Measurements from ENCODE around the gene PARP16. TPM values are rescaled to one million over a fixed set of nuclear protein-coding genes. Genes with fewer than 3 reads are reported as not detected.

Gene PARP16
- total RNA-seq, 1 experiment from 2014 or later, result 4.7 TPM

DNA sequence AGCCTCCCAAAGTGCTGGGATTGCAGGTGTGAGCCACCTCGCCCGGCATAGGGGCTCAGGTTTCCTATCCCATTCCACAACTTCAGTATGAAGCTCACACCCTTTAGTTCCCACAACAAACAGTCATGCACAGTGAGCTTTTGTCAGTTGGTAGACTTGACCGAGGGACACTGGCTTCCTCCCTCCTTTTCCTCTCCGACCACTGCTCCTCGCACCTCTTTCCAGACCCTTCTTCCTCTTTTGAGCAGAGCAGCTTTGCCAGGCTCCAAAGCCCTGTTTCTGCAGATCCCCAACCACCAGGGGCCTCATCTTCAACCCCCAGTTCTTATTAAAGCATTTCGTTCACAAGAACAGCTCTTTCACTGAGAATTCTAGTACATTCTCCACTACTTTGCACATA lies 62.7 kb downstream of the PARP16 start:
- Mint-ChIP-seq H3K9me3 (no peaks in the 10 kb centered on the region), H3K27ac (no peak overlapping the region), H3K4me3 (no peak overlapping the region), H3K27me3 (ENCODE audit: low read depth) (no peaks in the 10 kb centered on the region; the same call in 1 of the 2 replicates), H3K36me3 (no peaks in the 10 kb centered on the region), H3K4me1 (peaks cover 8% of the 10 kb centered on the region)
- ChIA-PET CTCF (interaction anchor here (0.6 to 1.0 kb wide), 3 partner anchors 12 to 558 kb away, joined by 3 to 6 read pairs (median 4); partner anchors contain the start of gene CILP), POLR2A (interaction anchor here (1.1 kb wide), 1 partner anchor 52 kb away, joined by 3 read pairs; no protein-coding TSS in a partner anchor)
- DNase-seq (ENCODE audit: low spot score) (no peak), ATAC-seq (no peak)
- TF ChIP-seq, protein P1, sequence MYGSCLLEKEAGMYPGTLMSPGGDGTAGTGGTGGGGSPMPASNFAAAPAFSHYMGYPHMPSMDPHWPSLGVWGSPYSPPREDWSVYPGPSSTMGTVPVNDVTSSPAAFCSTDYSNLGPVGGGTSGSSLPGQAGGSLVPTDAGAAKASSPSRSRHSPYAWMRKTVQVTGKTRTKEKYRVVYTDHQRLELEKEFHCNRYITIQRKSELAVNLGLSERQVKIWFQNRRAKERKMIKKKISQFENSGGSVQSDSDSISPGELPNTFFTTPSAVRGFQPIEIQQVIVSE (CRISPR knock-in tag; IDR thresholded peaks at IDR 0.05; ENCODE audit: borderline replicate concordance), result no peak
- TF ChIP-seq ATF3 (CRISPR knock-in tag; conservative IDR thresholded peaks at IDR 0.05) (no peak), TEAD4 (CRISPR knock-in tag; IDR thresholded peaks at IDR 0.05) (no peak), ZNF416 (CRISPR knock-in tag; IDR thresholded peaks at IDR 0.05) (no peak), NR1H2 (CRISPR knock-in tag; IDR thresholded peaks at IDR 0.05) (no peak), ZNF281 (CRISPR knock-in tag; IDR thresholded peaks at IDR 0.05) (no peak), GABPB1 (CRISPR knock-in tag; IDR thresholded peaks at IDR 0.05) (no peak), ELF4 (CRISPR knock-in tag; IDR thresholded peaks at IDR 0.05; ENCODE audit: low read depth) (no peak), ZNF532 (CRISPR knock-in tag; IDR thresholded peaks at IDR 0.05; ENCODE audit: borderline replicate concordance) (no peak), PRRX2 (CRISPR knock-in tag; IDR thresholded peaks at IDR 0.05) (no peak)
- TF ChIP-seq, protein P2, sequence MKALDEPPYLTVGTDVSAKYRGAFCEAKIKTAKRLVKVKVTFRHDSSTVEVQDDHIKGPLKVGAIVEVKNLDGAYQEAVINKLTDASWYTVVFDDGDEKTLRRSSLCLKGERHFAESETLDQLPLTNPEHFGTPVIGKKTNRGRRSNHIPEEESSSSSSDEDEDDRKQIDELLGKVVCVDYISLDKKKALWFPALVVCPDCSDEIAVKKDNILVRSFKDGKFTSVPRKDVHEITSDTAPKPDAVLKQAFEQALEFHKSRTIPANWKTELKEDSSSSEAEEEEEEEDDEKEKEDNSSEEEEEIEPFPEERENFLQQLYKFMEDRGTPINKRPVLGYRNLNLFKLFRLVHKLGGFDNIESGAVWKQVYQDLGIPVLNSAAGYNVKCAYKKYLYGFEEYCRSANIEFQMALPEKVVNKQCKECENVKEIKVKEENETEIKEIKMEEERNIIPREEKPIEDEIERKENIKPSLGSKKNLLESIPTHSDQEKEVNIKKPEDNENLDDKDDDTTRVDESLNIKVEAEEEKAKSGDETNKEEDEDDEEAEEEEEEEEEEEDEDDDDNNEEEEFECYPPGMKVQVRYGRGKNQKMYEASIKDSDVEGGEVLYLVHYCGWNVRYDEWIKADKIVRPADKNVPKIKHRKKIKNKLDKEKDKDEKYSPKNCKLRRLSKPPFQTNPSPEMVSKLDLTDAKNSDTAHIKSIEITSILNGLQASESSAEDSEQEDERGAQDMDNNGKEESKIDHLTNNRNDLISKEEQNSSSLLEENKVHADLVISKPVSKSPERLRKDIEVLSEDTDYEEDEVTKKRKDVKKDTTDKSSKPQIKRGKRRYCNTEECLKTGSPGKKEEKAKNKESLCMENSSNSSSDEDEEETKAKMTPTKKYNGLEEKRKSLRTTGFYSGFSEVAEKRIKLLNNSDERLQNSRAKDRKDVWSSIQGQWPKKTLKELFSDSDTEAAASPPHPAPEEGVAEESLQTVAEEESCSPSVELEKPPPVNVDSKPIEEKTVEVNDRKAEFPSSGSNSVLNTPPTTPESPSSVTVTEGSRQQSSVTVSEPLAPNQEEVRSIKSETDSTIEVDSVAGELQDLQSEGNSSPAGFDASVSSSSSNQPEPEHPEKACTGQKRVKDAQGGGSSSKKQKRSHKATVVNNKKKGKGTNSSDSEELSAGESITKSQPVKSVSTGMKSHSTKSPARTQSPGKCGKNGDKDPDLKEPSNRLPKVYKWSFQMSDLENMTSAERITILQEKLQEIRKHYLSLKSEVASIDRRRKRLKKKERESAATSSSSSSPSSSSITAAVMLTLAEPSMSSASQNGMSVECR (CRISPR knock-in tag; IDR thresholded peaks at IDR 0.05; ENCODE audit: borderline replicate concordance), result no peak

DNA sequence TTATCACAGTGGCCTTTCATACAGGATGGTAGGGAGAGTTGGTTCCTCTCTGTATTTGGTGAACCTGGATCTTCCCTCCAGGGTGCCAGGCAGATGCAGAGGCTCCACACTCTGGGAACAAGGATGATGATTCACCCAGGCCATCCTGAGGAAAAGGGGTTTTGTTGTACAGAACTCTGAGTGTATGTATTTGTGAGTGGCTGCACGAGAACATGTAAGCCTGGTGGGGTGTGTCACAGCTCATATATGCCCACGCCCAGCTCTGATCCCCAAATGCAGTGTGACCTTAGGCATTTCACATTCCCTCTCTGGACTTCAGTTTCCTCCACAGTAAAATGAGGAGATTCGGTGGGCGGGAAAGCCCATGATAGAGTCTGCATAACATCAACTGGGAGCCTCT lies 63.8 kb downstream of the PARP16 start:
- Mint-ChIP-seq H3K4me1 (peaks cover 8% of the 10 kb centered on the region), H3K4me3 (no peak overlapping the region), H3K9me3 (no peaks in the 10 kb centered on the region), H3K27ac (no peak overlapping the region), H3K36me3 (no peaks in the 10 kb centered on the region), H3K27me3 (ENCODE audit: low read depth) (no peaks in the 10 kb centered on the region; the same call in 1 of the 2 replicates)
- CTCF ChIA-PET, result interaction anchor here (0.6 to 3.4 kb wide), 2 partner anchors 11 to 17 kb away, joined by 3 to 19 read pairs; partner anchors contain the start of gene CILP
- no peak for ATAC-seq
- POLR2A ChIA-PET, result no interaction called here
- no peak for DNase-seq (ENCODE audit: low spot score)
- TF ChIP-seq NR3C1 (CRISPR knock-in tag; conservative IDR thresholded peaks at IDR 0.05; ENCODE audit: low read depth) (no peak), ZNF263 (CRISPR knock-in tag; IDR thresholded peaks at IDR 0.05; ENCODE audit: low read depth) (no peak)
- TF ChIP-seq, protein P2 (CRISPR knock-in tag; IDR thresholded peaks at IDR 0.05; ENCODE audit: borderline replicate concordance), result no peak
